SK-N-SH (cell line): ENCODE measurements around the gene ZDBF2. TPM values are rescaled to one million over a fixed set of nuclear protein-coding genes. Genes with fewer than 3 reads are reported as not detected.

Experiments
- CTCF ChIA-PET: fragments of 300-600, 350-600 bp; formaldehyde crosslinking; extraction: SDS; loops from one replicate; lab custom pipeline; 2021; lab: Yijun Ruan, JAX
- POLR2A ChIA-PET: fragments of 350-600 bp; sonication (Branson Sonifier 250); formaldehyde crosslinking; extraction: SDS; loops from one replicate; lab custom pipeline; 2020; ENCODE audit warnings: antibody characterized with exemption, inconsistent platforms; lab: Yijun Ruan, JAX
- DNase-seq: peaks from one replicate; pipeline ENCODE4 v3.0.0; 2012
- H2AFZ ChIP-seq: fragments of 200-600 bp; sonication (generic); 2 replicates; pipeline ENCODE4 v1.8.1; 2016; ENCODE audit warnings: antibody characterized with exemption, mild to moderate bottlenecking, low read depth
- H3F3A ChIP-seq: fragments of 200-600 bp; sonication (generic); replicated peaks from 2 replicates; pipeline ENCODE3; 2016; ENCODE audit warnings: antibody characterized with exemption, mild to moderate bottlenecking; ENCODE audit not compliant: insufficient read depth
- H3K27ac ChIP-seq, 2 experiments: fragments of 200-500 bp in 1 of 2; fragments of 200-600 bp in 1 of 2; sonication (Bioruptor generic) in 1 of 2; sonication (generic), shearing (Covaris generic) in 1 of 2; 2 replicates each; pipeline versions ENCODE4 v1.5.1 to v1.6.1; 2014 to 2016; ENCODE audit warnings: low read depth in 2 of 2, inconsistent platforms in 1 of 2, low read length in 1 of 2, mild to moderate bottlenecking in 1 of 2, mixed read lengths in 1 of 2
- H3K27me3 ChIP-seq: fragments of 200-600 bp; sonication (generic), shearing (Covaris generic); 2 replicates; pipeline ENCODE4 v1.6.1; 2016; ENCODE audit warnings: mixed run types; ENCODE audit not compliant: insufficient read depth
- H3K36me3 ChIP-seq, 2 experiments: fragments of 200-500 bp in 1 of 2; fragments of 200-600 bp in 1 of 2; sonication (Bioruptor generic) in 1 of 2; sonication (generic) in 1 of 2; replicated peaks in 1 of 2; 2 replicates each; pipeline versions ENCODE3 to v1.5.1; 2014 to 2016; ENCODE audit warnings: low read length in 1 of 2, mild to moderate bottlenecking in 1 of 2; ENCODE audit not compliant: insufficient read depth in 2 of 2, control insufficient read depth in 1 of 2
- H3K4me1 ChIP-seq, 2 experiments: fragments of 200-500 bp in 1 of 2; fragments of 200-600 bp in 1 of 2; sonication (Bioruptor generic) in 1 of 2; sonication (generic), shearing (Covaris generic) in 1 of 2; 2 replicates each; pipeline versions ENCODE4 v1.5.1 to v1.6.1; 2014 to 2016; ENCODE audit warnings: low read depth in 1 of 2, low read length in 1 of 2, mixed run types in 1 of 2; ENCODE audit not compliant: insufficient read depth in 2 of 2, control insufficient read depth in 1 of 2
- H3K4me2 ChIP-seq: fragments of 200-600 bp; sonication (generic), shearing (Covaris generic); 2 replicates; pipeline ENCODE4 v1.6.1; 2017; ENCODE audit warnings: mixed run types
- H3K4me3 ChIP-seq, 2 experiments: fragments of 200-500 bp in 1 of 2; fragments of 200-600 bp in 1 of 2; sonication (Bioruptor generic) in 1 of 2; sonication (generic), shearing (Covaris generic) in 1 of 2; 2 replicates each; pipeline versions ENCODE4 v1.5.1 to v1.8.1; 2014 to 2016; ENCODE audit warnings: low read depth in 2 of 2, inconsistent platforms in 1 of 2, low read length in 1 of 2, mild to moderate bottlenecking in 1 of 2, mixed read lengths in 1 of 2, moderate library complexity in 1 of 2
- H3K79me2 ChIP-seq: fragments of 200-600 bp; sonication (generic); 2 replicates; pipeline ENCODE4 v1.8.1; 2017; ENCODE audit warnings: mild to moderate bottlenecking; ENCODE audit not compliant: insufficient read depth
- H3K9ac ChIP-seq: fragments of 200-600 bp; sonication (generic); 2 replicates; pipeline ENCODE4 v1.6.1; 2017; ENCODE audit warnings: mixed run types
- H3K9me2 ChIP-seq: fragments of 200-600 bp; sonication (generic); 2 replicates; pipeline ENCODE4 v1.6.1; 2017; ENCODE audit warnings: mixed run types
- H3K9me3 ChIP-seq: fragments of 200-600 bp; sonication (generic); 2 replicates; pipeline ENCODE4 v1.6.1; 2017; ENCODE audit warnings: mixed run types, mild to moderate bottlenecking, moderate library complexity
- H4K20me1 ChIP-seq: fragments of 200-600 bp; sonication (generic); 2 replicates; pipeline ENCODE4 v1.6.1; 2017; ENCODE audit warnings: mild to moderate bottlenecking, mixed run types; ENCODE audit not compliant: insufficient read depth
- FOSL2 ChIP-seq: IDR thresholded peaks from 2 replicates; pipeline ENCODE4 v1.4.0; 2012; ENCODE audit warnings: low read depth, mild to moderate bottlenecking, moderate library complexity, borderline replicate concordance
- MXI1 ChIP-seq: IDR thresholded peaks from 2 replicates; pipeline ENCODE4 v1.6.1; 2012; ENCODE audit warnings: mild to moderate bottlenecking, low read depth, low read length, improper control_type of control experiment
- PBX3 ChIP-seq: IDR thresholded peaks from 2 replicates; pipeline ENCODE4; 2012
- TCF12 ChIP-seq: IDR thresholded peaks from 2 replicates; pipeline ENCODE4 v1.4.0; 2012
- WGBS: methylation state at CpG from one replicate; pipeline ENCODE4 v1.1.6; 2017; ENCODE audit warnings: low lambda C conversion rate; 5-methylcytosine and 5-hydroxymethylcytosine counted together
- polyA plus RNA-seq, 3 experiments: library from polyadenylated mRNA; depleted of rRNA; stranded (reverse); fragments of >200 nt; gene quantifications; 2 replicates each; pipeline ENCODE4 v1.2.3, GENCODE V29; 2012
- TF ChIP-seq, protein P1 (sequence below): IDR thresholded peaks from 2 replicates; pipeline ENCODE4 v1.4.0; 2012; ENCODE audit warnings: low read depth, borderline replicate concordance
- TF ChIP-seq, protein P2 (sequence below): IDR thresholded peaks from 2 replicates; pipeline ENCODE4 v1.6.1; 2012; ENCODE audit warnings: mild to moderate bottlenecking, low read depth, low read length, moderate library complexity

ZDBF2 gene
- polyA plus RNA-seq, 1 of the 3 experiments (the other 2 are of a cell fraction): 1.4 TPM

DNA sequence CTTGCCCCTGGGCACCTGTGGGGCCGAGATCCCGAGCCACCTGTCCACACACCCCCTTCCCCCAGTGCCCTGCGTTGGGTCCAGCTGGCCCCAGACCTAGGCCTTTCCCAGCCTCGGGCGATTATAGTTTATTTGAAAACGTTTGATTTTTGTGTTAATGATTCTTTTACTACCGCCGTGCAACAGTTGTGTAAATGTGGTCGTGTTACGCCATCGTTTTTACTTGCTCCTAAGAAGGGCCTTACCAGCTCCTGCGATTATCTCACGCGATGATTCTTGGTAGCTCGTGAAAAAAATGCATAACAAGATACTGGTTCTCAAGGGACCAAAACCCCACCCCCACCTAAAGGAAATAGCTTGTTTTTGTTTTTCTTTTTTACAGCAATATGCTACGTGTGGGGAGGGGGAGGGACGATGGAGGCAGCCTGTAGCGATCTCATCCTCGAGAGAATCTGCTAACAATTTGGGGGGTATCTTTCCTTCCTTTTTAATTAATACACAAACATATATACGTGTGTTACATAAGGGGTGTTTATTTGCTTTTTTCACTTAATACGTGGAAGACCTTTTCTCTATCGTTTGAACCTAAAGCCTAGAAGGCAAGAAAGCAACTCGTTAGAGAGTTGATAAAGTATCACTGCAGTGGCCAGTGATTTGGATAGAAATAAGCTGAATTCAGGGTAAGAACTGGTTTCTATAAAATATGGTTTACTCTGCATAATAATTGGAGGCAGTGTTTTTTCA is 1.0 kb downstream of the ZDBF2 start:
- Histone ChIP-seq H2AFZ (peak overlapping the region; percentile 73), H3K79me2 (peaks cover 27% of the 10 kb centered on the region), H3K4me2 (peak overlapping the region; percentile 75), H3K36me3 (no peaks in the 10 kb centered on the region), H4K20me1 (no peaks in the 10 kb centered on the region), H3K9me3 (no peaks in the 10 kb centered on the region), H3K4me1 (peaks cover 0 to 3% of the 10 kb centered on the region in 2 experiments; a peak in 2 of 4 replicates), H3K27me3 (peaks cover 10% of the 10 kb centered on the region), H3K4me3 (peak overlapping the region; percentile 63 to 69)
- CTCF ChIA-PET: interaction anchor here (1.1 to 1.7 kb wide), 2 partner anchors 11 to 16 kb away, joined by 4 read pairs; no protein-coding TSS in a partner anchor
- DNase-seq: peak; percentile 40
- POLR2A ChIA-PET: interaction anchor here (0.7 kb wide), 2 partner anchors 64 to 116 kb away, joined by 3 read pairs; no protein-coding TSS in a partner anchor
- WGBS: 5% methylated on average over 23 of the region's 23 CpGs
- TF ChIP-seq, protein P1, sequence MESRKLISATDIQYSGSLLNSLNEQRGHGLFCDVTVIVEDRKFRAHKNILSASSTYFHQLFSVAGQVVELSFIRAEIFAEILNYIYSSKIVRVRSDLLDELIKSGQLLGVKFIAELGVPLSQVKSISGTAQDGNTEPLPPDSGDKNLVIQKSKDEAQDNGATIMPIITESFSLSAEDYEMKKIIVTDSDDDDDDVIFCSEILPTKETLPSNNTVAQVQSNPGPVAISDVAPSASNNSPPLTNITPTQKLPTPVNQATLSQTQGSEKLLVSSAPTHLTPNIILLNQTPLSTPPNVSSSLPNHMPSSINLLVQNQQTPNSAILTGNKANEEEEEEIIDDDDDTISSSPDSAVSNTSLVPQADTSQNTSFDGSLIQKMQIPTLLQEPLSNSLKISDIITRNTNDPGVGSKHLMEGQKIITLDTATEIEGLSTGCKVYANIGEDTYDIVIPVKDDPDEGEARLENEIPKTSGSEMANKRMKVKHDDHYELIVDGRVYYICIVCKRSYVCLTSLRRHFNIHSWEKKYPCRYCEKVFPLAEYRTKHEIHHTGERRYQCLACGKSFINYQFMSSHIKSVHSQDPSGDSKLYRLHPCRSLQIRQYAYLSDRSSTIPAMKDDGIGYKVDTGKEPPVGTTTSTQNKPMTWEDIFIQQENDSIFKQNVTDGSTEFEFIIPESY: no peak
- no peak for TF ChIP-seq PBX3
- TF ChIP-seq FOSL2: no peak
- TF ChIP-seq, protein P2, sequence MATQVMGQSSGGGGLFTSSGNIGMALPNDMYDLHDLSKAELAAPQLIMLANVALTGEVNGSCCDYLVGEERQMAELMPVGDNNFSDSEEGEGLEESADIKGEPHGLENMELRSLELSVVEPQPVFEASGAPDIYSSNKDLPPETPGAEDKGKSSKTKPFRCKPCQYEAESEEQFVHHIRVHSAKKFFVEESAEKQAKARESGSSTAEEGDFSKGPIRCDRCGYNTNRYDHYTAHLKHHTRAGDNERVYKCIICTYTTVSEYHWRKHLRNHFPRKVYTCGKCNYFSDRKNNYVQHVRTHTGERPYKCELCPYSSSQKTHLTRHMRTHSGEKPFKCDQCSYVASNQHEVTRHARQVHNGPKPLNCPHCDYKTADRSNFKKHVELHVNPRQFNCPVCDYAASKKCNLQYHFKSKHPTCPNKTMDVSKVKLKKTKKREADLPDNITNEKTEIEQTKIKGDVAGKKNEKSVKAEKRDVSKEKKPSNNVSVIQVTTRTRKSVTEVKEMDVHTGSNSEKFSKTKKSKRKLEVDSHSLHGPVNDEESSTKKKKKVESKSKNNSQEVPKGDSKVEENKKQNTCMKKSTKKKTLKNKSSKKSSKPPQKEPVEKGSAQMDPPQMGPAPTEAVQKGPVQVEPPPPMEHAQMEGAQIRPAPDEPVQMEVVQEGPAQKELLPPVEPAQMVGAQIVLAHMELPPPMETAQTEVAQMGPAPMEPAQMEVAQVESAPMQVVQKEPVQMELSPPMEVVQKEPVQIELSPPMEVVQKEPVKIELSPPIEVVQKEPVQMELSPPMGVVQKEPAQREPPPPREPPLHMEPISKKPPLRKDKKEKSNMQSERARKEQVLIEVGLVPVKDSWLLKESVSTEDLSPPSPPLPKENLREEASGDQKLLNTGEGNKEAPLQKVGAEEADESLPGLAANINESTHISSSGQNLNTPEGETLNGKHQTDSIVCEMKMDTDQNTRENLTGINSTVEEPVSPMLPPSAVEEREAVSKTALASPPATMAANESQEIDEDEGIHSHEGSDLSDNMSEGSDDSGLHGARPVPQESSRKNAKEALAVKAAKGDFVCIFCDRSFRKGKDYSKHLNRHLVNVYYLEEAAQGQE: no peak
- TF ChIP-seq MXI1: peak; percentile 16; the same call in 1 of the 2 replicates
- TF ChIP-seq TCF12: no peak
- TF ChIP-seq, all 33 proteins: peak for 1
- H3K27ac ChIP-seq: peak overlapping the region; percentile 23 to 73; a peak in 3 of 4 replicates
- no peaks in the 10 kb centered on the region for H3F3A ChIP-seq
- no peaks in the 10 kb centered on the region for H3K9me2 ChIP-seq
- H3K9ac ChIP-seq: peak overlapping the region; percentile 71
